RWPE1 (cell line): Measurements from ENCODE around the gene PSMA7.
"Not testable (repeated sequence)": the region's sequence is repeated elsewhere in the genome, so short reads cannot be mapped to it uniquely, and the experiment has no call there.

Experiments
- CTCF ChIA-PET: fragments of 350-600 bp; sonication (Branson Sonifier 250); formaldehyde crosslinking; extraction: SDS; loops from one replicate; lab custom pipeline; 2021; lab: Yijun Ruan, JAX
- POLR2A ChIA-PET: fragments of 400-600 bp; formaldehyde crosslinking; extraction: SDS; loops from one replicate; lab custom pipeline; 2020; ENCODE audit warnings: antibody characterized with exemption; ENCODE audit not compliant: low non-redundant PET; lab: Yijun Ruan, JAX
- DNase-seq: peaks from one replicate; pipeline ENCODE4 v3.0.0; 2012; ENCODE audit warnings: low spot score
- H3K27ac ChIP-seq: fragments of 450-650 bp; 2 replicates; pipeline ENCODE4 v1.5.1; 2017
- TF ChIP-seq, protein P1 (sequence below): fragments of 450-650 bp; conservative IDR thresholded peaks from 2 replicates; pipeline ENCODE4 v1.5.1; 2017; ENCODE audit warnings: low read depth, mild to moderate bottlenecking

Gene PSMA7

GRCh38 chr20:62118113-62119043 is 24.8 kb downstream of the PSMA7 start:
- CTCF ChIA-PET = interaction anchor here (0.6 kb wide), 2 partner anchors 11 to 12 kb away, joined by 3 read pairs; no protein-coding TSS in a partner anchor
- no peak overlapping the region for H3K27ac ChIP-seq
- DNase-seq = no peak
- POLR2A ChIA-PET = no interaction called here
- TF ChIP-seq, protein P1, sequence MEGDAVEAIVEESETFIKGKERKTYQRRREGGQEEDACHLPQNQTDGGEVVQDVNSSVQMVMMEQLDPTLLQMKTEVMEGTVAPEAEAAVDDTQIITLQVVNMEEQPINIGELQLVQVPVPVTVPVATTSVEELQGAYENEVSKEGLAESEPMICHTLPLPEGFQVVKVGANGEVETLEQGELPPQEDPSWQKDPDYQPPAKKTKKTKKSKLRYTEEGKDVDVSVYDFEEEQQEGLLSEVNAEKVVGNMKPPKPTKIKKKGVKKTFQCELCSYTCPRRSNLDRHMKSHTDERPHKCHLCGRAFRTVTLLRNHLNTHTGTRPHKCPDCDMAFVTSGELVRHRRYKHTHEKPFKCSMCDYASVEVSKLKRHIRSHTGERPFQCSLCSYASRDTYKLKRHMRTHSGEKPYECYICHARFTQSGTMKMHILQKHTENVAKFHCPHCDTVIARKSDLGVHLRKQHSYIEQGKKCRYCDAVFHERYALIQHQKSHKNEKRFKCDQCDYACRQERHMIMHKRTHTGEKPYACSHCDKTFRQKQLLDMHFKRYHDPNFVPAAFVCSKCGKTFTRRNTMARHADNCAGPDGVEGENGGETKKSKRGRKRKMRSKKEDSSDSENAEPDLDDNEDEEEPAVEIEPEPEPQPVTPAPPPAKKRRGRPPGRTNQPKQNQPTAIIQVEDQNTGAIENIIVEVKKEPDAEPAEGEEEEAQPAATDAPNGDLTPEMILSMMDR = no peak

- TF ChIP-seq, protein P1 = no peak
- H3K27ac ChIP-seq = no peak overlapping the region
- CTCF ChIA-PET = interaction anchor here (0.6 to 0.7 kb wide), 2 partner anchors 12 to 107 kb away, joined by 3 read pairs; no protein-coding TSS in a partner anchor
- no peak for DNase-seq
- POLR2A ChIA-PET = interaction anchor here (0.8 kb wide), 1 partner anchor 51 kb away, joined by 6 read pairs; no protein-coding TSS in a partner anchor
These were observed 25.5 kb downstream of the PSMA7 start for GRCh38 chr20:62117658-62118057.

- TF ChIP-seq, protein P1 = no peak
- H3K27ac ChIP-seq = no peak overlapping the region
- DNase-seq = no peak
- POLR2A ChIA-PET = interaction anchor here (0.8 kb wide), 1 partner anchor 51 kb away, joined by 6 read pairs; no protein-coding TSS in a partner anchor
- CTCF ChIA-PET = interaction anchor here (0.7 kb wide), 1 partner anchor 107 kb away, joined by 3 read pairs; no protein-coding TSS in a partner anchor
These were observed 25.9 kb downstream of the PSMA7 start for GRCh38 chr20:62117362-62117646.

DNA sequence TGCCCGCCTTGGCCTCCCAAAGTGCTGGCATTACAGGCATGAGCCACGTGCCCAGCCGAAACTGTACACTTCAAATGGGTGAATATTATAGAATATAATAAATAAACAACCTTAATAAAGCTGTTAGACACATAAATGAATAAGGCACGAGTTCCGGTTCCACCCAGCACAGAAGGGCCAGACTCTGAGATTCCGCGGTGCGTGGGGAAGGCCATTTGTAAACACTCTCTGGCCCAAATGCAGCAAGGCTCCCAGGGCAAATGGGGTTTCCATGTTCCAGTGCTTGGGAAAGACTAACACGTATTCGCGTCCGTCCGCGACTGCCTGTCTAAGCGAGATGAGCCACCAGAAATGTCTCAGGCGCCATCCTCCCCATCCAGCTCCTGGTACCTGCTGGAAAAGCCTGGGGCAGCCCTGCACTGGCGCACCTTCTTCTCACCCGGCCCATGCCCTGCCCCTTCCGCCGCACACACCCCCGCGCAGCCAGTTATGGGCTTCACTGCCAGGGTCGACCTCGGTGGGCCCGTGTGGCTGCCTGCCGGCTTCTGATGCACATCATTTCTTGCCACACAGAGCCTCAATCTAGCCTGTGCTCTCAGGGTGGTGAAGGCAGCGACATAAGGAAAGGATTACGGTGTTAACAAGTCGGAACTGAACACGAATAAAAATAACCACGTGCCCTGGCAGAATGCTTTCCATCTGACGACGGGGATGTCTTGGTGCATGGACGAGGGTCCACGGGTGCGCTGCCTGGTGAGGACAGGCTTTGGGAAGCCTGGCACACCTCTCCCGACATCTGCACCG is 26.4 kb downstream of the PSMA7 start:
- no peak for DNase-seq
- ChIA-PET CTCF (interaction anchor here (0.7 kb wide), 1 partner anchor 107 kb away, joined by 3 read pairs; no protein-coding TSS in a partner anchor), POLR2A (interaction anchor here (0.8 kb wide), 1 partner anchor 50 kb away, joined by 6 read pairs; no protein-coding TSS in a partner anchor)
- no peak overlapping the region for H3K27ac ChIP-seq
- TF ChIP-seq, protein P1 = no peak

- H3K27ac ChIP-seq, POLR2A ChIA-PET, CTCF ChIA-PET, DNase-seq: not testable (repeated sequence)
These were observed 27.3 kb downstream of the PSMA7 start for GRCh38 chr20:62115800-62116407.

- ChIA-PET POLR2A (interaction anchor here (0.6 kb wide), 1 partner anchor 28 kb away, joined by 3 read pairs; the partner anchor contains the start of gene PSMA7), CTCF (no interaction called here)
- no peak overlapping the region for H3K27ac ChIP-seq
- TF ChIP-seq, protein P1 = no peak
- no peak for DNase-seq
These were observed 28.3 kb downstream of the PSMA7 start for GRCh38 chr20:62114894-62115293.
